Neuronal stem cell (in vitro differentiated cells): ENCODE results near the gene IL33.

ENCODE experiments used
- DNase-seq: peaks from one replicate; pipeline ENCODE4 v3.0.0-alpha.2; 2013; ENCODE audit warnings: low spot score
- H2AFZ ChIP-seq: one replicate; pipeline ENCODE4 v1.6.1; 2013; ENCODE audit warnings: mild to moderate bottlenecking, low read length, inconsistent platforms
- H2AK5ac ChIP-seq: 2 replicates; pipeline ENCODE4 v1.6.1; 2013; ENCODE audit warnings: low read depth, mild to moderate bottlenecking, inconsistent platforms, low read length, moderate library complexity, mixed read lengths
- H2BK120ac ChIP-seq: 2 replicates; pipeline ENCODE4 v1.6.1; 2013; ENCODE audit warnings: low read depth, mild to moderate bottlenecking, inconsistent platforms, low read length, moderate library complexity, mixed read lengths
- H2BK12ac ChIP-seq: one replicate; pipeline ENCODE4 v1.6.1; 2013; ENCODE audit warnings: low read length, inconsistent platforms
- H2BK15ac ChIP-seq: 2 replicates; pipeline ENCODE4 v1.6.1; 2013; ENCODE audit warnings: mild to moderate bottlenecking, low read length, inconsistent platforms, mixed read lengths
- H2BK5ac ChIP-seq: one replicate; pipeline ENCODE4 v1.6.1; 2013; ENCODE audit warnings: inconsistent platforms, mild to moderate bottlenecking, low read length, moderate library complexity
- H3K14ac ChIP-seq: one replicate; pipeline ENCODE4 v1.6.1; 2013; ENCODE audit warnings: low read length, inconsistent platforms
- H3K18ac ChIP-seq: 2 replicates; pipeline ENCODE4 v1.6.1; 2013; ENCODE audit warnings: low read length, inconsistent platforms
- H3K23ac ChIP-seq: 2 replicates; pipeline ENCODE4 v1.6.1; 2013; ENCODE audit warnings: low read depth, mild to moderate bottlenecking, mixed read lengths, low read length, inconsistent platforms; ENCODE audit not compliant: poor library complexity
- H3K27ac ChIP-seq: replicated peaks from 3 replicates; pipeline ENCODE4 v1.5.1; 2013; ENCODE audit warnings: low read length, inconsistent platforms
- H3K27me3 ChIP-seq, 3 experiments: 2 replicates each; pipeline ENCODE4 v1.6.1; 2013; ENCODE audit warnings: low read length in 3 of 3, mild to moderate bottlenecking in 2 of 3, inconsistent platforms in 1 of 3, low read depth in 1 of 3, mixed read lengths in 1 of 3, moderate library complexity in 1 of 3; ENCODE audit not compliant: control insufficient read depth in 3 of 3, insufficient read depth in 3 of 3
- H3K36me3 ChIP-seq, 2 donors: replicated peaks in 1 of 2; 2 replicates each; pipeline ENCODE4 v1.6.1; 2013; ENCODE audit warnings: low read length in 2 of 2; ENCODE audit not compliant: control insufficient read depth in 2 of 2, insufficient read depth in 2 of 2
- H3K4ac ChIP-seq: 2 replicates; pipeline ENCODE4 v1.6.1; 2013; ENCODE audit warnings: inconsistent platforms, mild to moderate bottlenecking, low read length, moderate library complexity
- H3K4me1 ChIP-seq, 2 donors: 1 replicate in 1 of 2; 2 replicates in 1 of 2; pipeline ENCODE4 v1.6.1; 2013; ENCODE audit warnings: low read length in 2 of 2, low read depth in 1 of 2; ENCODE audit not compliant: control insufficient read depth in 2 of 2, insufficient read depth in 1 of 2
- H3K4me2 ChIP-seq: one replicate; pipeline ENCODE4 v1.6.1; 2013; ENCODE audit warnings: mild to moderate bottlenecking, low read length, inconsistent platforms; ENCODE audit not compliant: insufficient read depth, poor library complexity, severe bottlenecking
- H3K4me3 ChIP-seq, 2 donors: 2 replicates each; pipeline ENCODE4 v1.5.1; 2013; ENCODE audit warnings: low read length in 2 of 2, mild to moderate bottlenecking in 2 of 2, inconsistent platforms in 1 of 2, moderate library complexity in 1 of 2
- H3K79me1 ChIP-seq: one replicate; pipeline ENCODE4 v1.6.1; 2013; ENCODE audit warnings: low read depth, mild to moderate bottlenecking, inconsistent platforms, low read length, moderate library complexity
- H3K9ac ChIP-seq: one replicate; pipeline ENCODE4 v1.6.1; 2013; ENCODE audit warnings: mild to moderate bottlenecking, low read depth, low read length, inconsistent platforms; ENCODE audit not compliant: poor library complexity
- H3K9me3 ChIP-seq, 2 donors: replicated peaks in 1 of 2; 2 replicates each; pipeline versions ENCODE3 to v1.6.1; 2013; ENCODE audit warnings: low read length in 2 of 2, mild to moderate bottlenecking in 2 of 2, inconsistent platforms in 1 of 2, low read depth in 1 of 2, mixed read lengths in 1 of 2, moderate library complexity in 1 of 2; ENCODE audit not compliant: control insufficient read depth in 2 of 2, insufficient read depth in 1 of 2
- H4K8ac ChIP-seq: one replicate; pipeline ENCODE4 v1.6.1; 2013; ENCODE audit warnings: low read depth, mild to moderate bottlenecking, inconsistent platforms, low read length, moderate library complexity
- H4K91ac ChIP-seq: one replicate; pipeline ENCODE4 v1.6.1; 2013; ENCODE audit warnings: low read length, low read depth, mild to moderate bottlenecking, inconsistent platforms; ENCODE audit not compliant: poor library complexity
- WGBS, 2 donors: extraction: QIAGEN DNeasy Blood & Tissue Kit; methylation state at CpG; one replicate each; pipeline ENCODE4 v1.1.7; 2013; ENCODE audit warnings: missing lambda C conversion rate in 2 of 2, mixed read lengths in 1 of 2; ENCODE audit not compliant: insufficient read length in 2 of 2, insufficient replicate concordance in 1 of 2; ENCODE audit errors: extremely low coverage in 2 of 2; 5-methylcytosine and 5-hydroxymethylcytosine counted together

Gene IL33

GRCh38 chr9:6229186-6229585, 13.6 kb downstream of the IL33 start:
- WGBS, 2 donors, result no CpG with 5 or more reads among the region's 2 CpGs

GRCh38 chr9:6229619-6230018, 14.0 kb downstream of the IL33 start:
- Histone ChIP-seq H4K91ac (no peak overlapping the region), H3K36me3 (no peaks in the 10 kb centered on the region), H2BK12ac (no peak overlapping the region), H2AFZ (no peak overlapping the region), H2BK5ac (no peak overlapping the region), H3K79me1 (no peaks in the 10 kb centered on the region), H3K4me1 (no peaks in the 10 kb centered on the region), H3K14ac (no peak overlapping the region), H3K9me3 (no peaks in the 10 kb centered on the region), H2BK15ac (no peak overlapping the region), H3K4me3 (no peak overlapping the region), H3K9ac (no peak overlapping the region), H3K4ac (no peak overlapping the region), H3K4me2 (no peak overlapping the region), H3K27me3 (peaks cover 0 to 10% (median 0%) of the 10 kb centered on the region in 3 experiments), H3K18ac (no peak overlapping the region), H3K27ac (no peak overlapping the region), H4K8ac (no peak overlapping the region), H2AK5ac (no peak overlapping the region), H2BK120ac (no peak overlapping the region), H3K23ac (no peak overlapping the region)
- WGBS, 2 donors, result no CpG with 5 or more reads among the region's 1 CpG
- no peak for DNase-seq

More at GRCh38 chr9:6229186-6229585, 13.6 kb downstream of the IL33 start:
- Histone ChIP-seq H3K9ac (no peak overlapping the region), H3K4me2 (no peak overlapping the region), H3K27ac (no peak overlapping the region), H2BK15ac (no peak overlapping the region), H3K9me3 (no peaks in the 10 kb centered on the region), H3K23ac (no peak overlapping the region), H2BK120ac (no peak overlapping the region), H2BK5ac (no peak overlapping the region), H4K91ac (no peak overlapping the region), H3K4me3 (no peak overlapping the region), H3K18ac (no peak overlapping the region), H3K4ac (no peak overlapping the region), H4K8ac (no peak overlapping the region), H3K79me1 (no peaks in the 10 kb centered on the region), H3K36me3 (no peaks in the 10 kb centered on the region), H2BK12ac (no peak overlapping the region), H3K14ac (no peak overlapping the region), H3K27me3 (peaks cover 0 to 10% (median 0%) of the 10 kb centered on the region in 3 experiments), H2AK5ac (no peak overlapping the region), H3K4me1 (no peaks in the 10 kb centered on the region), H2AFZ (no peak overlapping the region)
- DNase-seq, result no peak

GRCh38 chr9:6230037-6230780, 14.6 kb downstream of the IL33 start:
- Histone ChIP-seq H3K18ac (no peak overlapping the region), H4K91ac (no peak overlapping the region), H3K36me3 (no peaks in the 10 kb centered on the region), H3K4me2 (no peak overlapping the region), H3K23ac (no peak overlapping the region), H3K9me3 (no peaks in the 10 kb centered on the region), H2AFZ (no peak overlapping the region), H3K4me1 (no peaks in the 10 kb centered on the region), H2BK5ac (no peak overlapping the region), H3K4ac (no peak overlapping the region), H2AK5ac (no peak overlapping the region), H3K79me1 (no peaks in the 10 kb centered on the region), H3K14ac (no peak overlapping the region), H3K9ac (no peak overlapping the region), H2BK120ac (no peak overlapping the region), H2BK12ac (no peak overlapping the region), H2BK15ac (no peak overlapping the region), H3K27ac (no peak overlapping the region), H3K4me3 (no peak overlapping the region), H3K27me3 (peaks cover 0 to 10% (median 0%) of the 10 kb centered on the region in 3 experiments), H4K8ac (no peak overlapping the region)
- DNase-seq, result no peak
- WGBS, 2 donors, result no CpG with 5 or more reads among the region's 2 CpGs

- Histone ChIP-seq H2BK12ac (no peak overlapping the region), H4K91ac (no peak overlapping the region), H2BK5ac (no peak overlapping the region), H2BK15ac (no peak overlapping the region), H3K4me3 (no peak overlapping the region), H3K27me3 (peaks cover 0 to 10% (median 0%) of the 10 kb centered on the region in 3 experiments), H3K27ac (no peak overlapping the region), H3K36me3 (no peaks in the 10 kb centered on the region), H3K14ac (no peak overlapping the region), H3K9me3 (no peaks in the 10 kb centered on the region), H3K18ac (no peak overlapping the region), H3K9ac (no peak overlapping the region), H2BK120ac (no peak overlapping the region), H2AFZ (no peak overlapping the region), H3K4ac (no peak overlapping the region), H3K4me2 (no peak overlapping the region), H3K23ac (no peak overlapping the region), H3K79me1 (no peaks in the 10 kb centered on the region), H4K8ac (no peak overlapping the region), H3K4me1 (no peaks in the 10 kb centered on the region), H2AK5ac (no peak overlapping the region)
- DNase-seq, result no peak
Observed at GRCh38 chr9:6232336-6232945, 16.8 kb downstream of the IL33 start.
